Measurements from ENCODE around the gene THOC6.
A peak's percentile ranks its signal among the peaks of the same experiment; 100 is the strongest.

THOC6 gene

GRCh38 chr16:2991566-2992261 is 32.1 kb upstream of the THOC6 start:
- DNase-seq (ENCODE audit: low read depth) = no peak
- no peak overlapping the region for H3K4me3 ChIP-seq (ENCODE audit: low read length)
- no peak for TF ChIP-seq CTCF (IDR thresholded peaks at IDR 0.05; ENCODE audit: insufficient read depth, low read depth, low read length, missing control alignments)

- no peak overlapping the region for H3K4me3 ChIP-seq (ENCODE audit: low read length)
- TF ChIP-seq CTCF (IDR thresholded peaks at IDR 0.05; ENCODE audit: insufficient read depth, low read depth, low read length, missing control alignments) = no peak
- peak; percentile 77 for DNase-seq (ENCODE audit: low read depth)
Measured at GRCh38 chr16:2992383-2993081, 31.3 kb upstream of the THOC6 start.

- no peak for TF ChIP-seq CTCF (IDR thresholded peaks at IDR 0.05; ENCODE audit: insufficient read depth, low read depth, low read length, missing control alignments)
- H3K4me3 ChIP-seq (ENCODE audit: low read length) = no peak overlapping the region
- no peak for DNase-seq (ENCODE audit: low read depth)
Measured at GRCh38 chr16:2996298-2996697, 27.5 kb upstream of the THOC6 start.

- no peak for TF ChIP-seq CTCF (IDR thresholded peaks at IDR 0.05; ENCODE audit: insufficient read depth, low read depth, low read length, missing control alignments)
- DNase-seq (ENCODE audit: low read depth) = no peak
- H3K4me3 ChIP-seq (ENCODE audit: low read length) = no peak overlapping the region
Measured at GRCh38 chr16:2999929-3000328, 23.9 kb upstream of the THOC6 start.

GRCh38 chr16:3000540-3000939 is 23.3 kb upstream of the THOC6 start:
- TF ChIP-seq CTCF (IDR thresholded peaks at IDR 0.05; ENCODE audit: insufficient read depth, low read depth, low read length, missing control alignments) = no peak
- H3K4me3 ChIP-seq (ENCODE audit: low read length) = no peak overlapping the region
- DNase-seq (ENCODE audit: low read depth) = no peak

GRCh38 chr16:3001316-3001715 is 22.5 kb upstream of the THOC6 start:
- TF ChIP-seq CTCF (IDR thresholded peaks at IDR 0.05; ENCODE audit: insufficient read depth, low read depth, low read length, missing control alignments) = no peak
- no peak for DNase-seq (ENCODE audit: low read depth)
- no peak overlapping the region for H3K4me3 ChIP-seq (ENCODE audit: low read length)

Data from epithelial cell of esophagus (primary cell).